HUES64 (cell line): ENCODE results near the gene STAC3.

Experiments
- H3K27ac ChIP-seq: 2 replicates; pipeline ENCODE4 v1.7.0; 2013; ENCODE audit warnings: low read depth, low read length, inconsistent platforms
- H3K27me3 ChIP-seq: 2 replicates; pipeline ENCODE4 v1.6.1; 2013; ENCODE audit warnings: mild to moderate bottlenecking, low read length; ENCODE audit not compliant: insufficient read depth
- H3K36me3 ChIP-seq: 2 replicates; pipeline ENCODE4 v1.6.1; 2013; ENCODE audit warnings: mild to moderate bottlenecking, low read length; ENCODE audit not compliant: insufficient read depth
- H3K4me1 ChIP-seq: 2 replicates; pipeline ENCODE4 v1.6.1; 2013; ENCODE audit warnings: mild to moderate bottlenecking, low read length, moderate library complexity; ENCODE audit not compliant: insufficient read depth
- H3K4me3 ChIP-seq: 2 replicates; pipeline ENCODE4 v1.5.1; 2013; ENCODE audit warnings: mild to moderate bottlenecking, low read length, moderate library complexity
- H3K9ac ChIP-seq: 2 replicates; pipeline ENCODE4 v1.6.1; 2013; ENCODE audit warnings: mild to moderate bottlenecking, low read depth, low read length
- H3K9me3 ChIP-seq: 2 replicates; pipeline ENCODE4 v1.6.1; 2013; ENCODE audit warnings: low read depth, low read length; ENCODE audit not compliant: insufficient read depth
- WGBS: fragments of 150-250, 120-280 bp; methylation state at CpG from one replicate; pipeline ENCODE4 v1.1.7; 2013; ENCODE audit warnings: missing lambda C conversion rate; 5-methylcytosine and 5-hydroxymethylcytosine counted together

The STAC3 gene

GRCh38 chr12:57194253-57194652 lies 56.7 kb downstream of the STAC3 start:
- Histone ChIP-seq H3K4me3 (no peak overlapping the region), H3K27ac (no peak overlapping the region), H3K9me3 (no peaks in the 10 kb centered on the region), H3K4me1 (no peaks in the 10 kb centered on the region), H3K9ac (no peak overlapping the region), H3K36me3 (peaks cover 100% of the 10 kb centered on the region), H3K27me3 (no peaks in the 10 kb centered on the region)
- WGBS, result 95% methylated on average over 18 of the region's 18 CpGs

GRCh38 chr12:57193706-57194245 lies 57.2 kb downstream of the STAC3 start:
- Histone ChIP-seq H3K27me3 (no peaks in the 10 kb centered on the region), H3K4me1 (no peaks in the 10 kb centered on the region), H3K36me3 (peaks cover 100% of the 10 kb centered on the region), H3K27ac (no peak overlapping the region), H3K4me3 (no peak overlapping the region), H3K9me3 (no peaks in the 10 kb centered on the region), H3K9ac (no peak overlapping the region)
- WGBS, result 87% methylated on average over 19 of the region's 19 CpGs
